NCI-H2196 treated with DMSO at 0.1 percent for 48 hours (cell line): ENCODE results near the gene GNA12.
"Not testable (repeated sequence)": the region's sequence is repeated elsewhere in the genome, so short reads cannot be mapped to it uniquely, and the experiment has no call there.

ENCODE experiments used
- DNase-seq: peaks from one replicate; lab custom pipeline; 2025; ENCODE audit not compliant: unreplicated experiment; lab: John Stamatoyannopoulos, UW

GNA12 gene

GRCh38 chr7:2732388-2732787, 111.7 kb downstream of the GNA12 start:
- DNase-seq, result no peak

GRCh38 chr7:2730846-2731770, 113.0 kb downstream of the GNA12 start:
- no peak for DNase-seq

GRCh38 chr7:2729893-2730716, 114.0 kb downstream of the GNA12 start:
- no peak for DNase-seq

GRCh38 chr7:2729031-2729892, 114.8 kb downstream of the GNA12 start:
- no peak for DNase-seq

GRCh38 chr7:2728316-2729030, 115.6 kb downstream of the GNA12 start:
- no peak for DNase-seq

GRCh38 chr7:2727206-2727605, 116.9 kb downstream of the GNA12 start:
- DNase-seq, result not testable (repeated sequence)

- DNase-seq, result no peak
Observed at GRCh38 chr7:2726316-2727018, 117.6 kb downstream of the GNA12 start.

- no peak for DNase-seq
Observed at GRCh38 chr7:2725178-2726105, 118.7 kb downstream of the GNA12 start.

- DNase-seq, result no peak
Observed at GRCh38 chr7:2724453-2725177, 119.5 kb downstream of the GNA12 start.

- DNase-seq, result not testable (repeated sequence)
Observed at GRCh38 chr7:2724036-2724435, 120.1 kb downstream of the GNA12 start.

- DNase-seq, result no peak
Observed at GRCh38 chr7:2723138-2723850, 120.8 kb downstream of the GNA12 start.

- no peak for DNase-seq
Observed at GRCh38 chr7:2722591-2722990, 121.5 kb downstream of the GNA12 start.

GRCh38 chr7:2721842-2722241, 122.3 kb downstream of the GNA12 start:
- DNase-seq, result no peak

- DNase-seq, result no peak
Observed at GRCh38 chr7:2720024-2720423, 124.1 kb downstream of the GNA12 start.

- no peak for DNase-seq
Observed at GRCh38 chr7:2719007-2719406, 125.1 kb downstream of the GNA12 start.

- DNase-seq, result no peak
Observed at GRCh38 chr7:2718296-2718965, 125.7 kb downstream of the GNA12 start.
